Measurements from ENCODE around the gene HMX1. TPM values are rescaled to one million over a fixed set of nuclear protein-coding genes. Genes with fewer than 3 reads are reported as not detected.

Gene HMX1
- total RNA-seq, 6 experiments from 2014 or later, result not detected

GRCh38 chr4:8904666-8905065, 33.0 kb upstream of the HMX1 start:
- Histone ChIP-seq H3K36me3 (no peaks in the 10 kb centered on the region), H3K9me3 (peaks cover 0 to 6% (median 0%) of the 10 kb centered on the region in 4 donors), H3K27me3 (no peaks in the 10 kb centered on the region), H3K4me3 (no peak overlapping the region), H3K4me1 (no peaks in the 10 kb centered on the region), H3K27ac (no peak overlapping the region)
- WGBS (ENCODE audit: insufficient coverage, low coverage, low lambda C conversion rate, missing lambda C conversion rate), result 38% methylated on average over 3 of the region's 6 CpGs
- DNase-seq (peak in 2 of 3 donors; percentile 5 to 6), ATAC-seq (no peak)
- TF ChIP-seq, protein P1, sequence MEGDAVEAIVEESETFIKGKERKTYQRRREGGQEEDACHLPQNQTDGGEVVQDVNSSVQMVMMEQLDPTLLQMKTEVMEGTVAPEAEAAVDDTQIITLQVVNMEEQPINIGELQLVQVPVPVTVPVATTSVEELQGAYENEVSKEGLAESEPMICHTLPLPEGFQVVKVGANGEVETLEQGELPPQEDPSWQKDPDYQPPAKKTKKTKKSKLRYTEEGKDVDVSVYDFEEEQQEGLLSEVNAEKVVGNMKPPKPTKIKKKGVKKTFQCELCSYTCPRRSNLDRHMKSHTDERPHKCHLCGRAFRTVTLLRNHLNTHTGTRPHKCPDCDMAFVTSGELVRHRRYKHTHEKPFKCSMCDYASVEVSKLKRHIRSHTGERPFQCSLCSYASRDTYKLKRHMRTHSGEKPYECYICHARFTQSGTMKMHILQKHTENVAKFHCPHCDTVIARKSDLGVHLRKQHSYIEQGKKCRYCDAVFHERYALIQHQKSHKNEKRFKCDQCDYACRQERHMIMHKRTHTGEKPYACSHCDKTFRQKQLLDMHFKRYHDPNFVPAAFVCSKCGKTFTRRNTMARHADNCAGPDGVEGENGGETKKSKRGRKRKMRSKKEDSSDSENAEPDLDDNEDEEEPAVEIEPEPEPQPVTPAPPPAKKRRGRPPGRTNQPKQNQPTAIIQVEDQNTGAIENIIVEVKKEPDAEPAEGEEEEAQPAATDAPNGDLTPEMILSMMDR (IDR thresholded peaks at IDR 0.05), result no peak
- no peak for TF ChIP-seq POLR2A (IDR thresholded peaks at IDR 0.05)
- intact Hi-C loops (cut with DNase I), result no loop called here

DNA sequence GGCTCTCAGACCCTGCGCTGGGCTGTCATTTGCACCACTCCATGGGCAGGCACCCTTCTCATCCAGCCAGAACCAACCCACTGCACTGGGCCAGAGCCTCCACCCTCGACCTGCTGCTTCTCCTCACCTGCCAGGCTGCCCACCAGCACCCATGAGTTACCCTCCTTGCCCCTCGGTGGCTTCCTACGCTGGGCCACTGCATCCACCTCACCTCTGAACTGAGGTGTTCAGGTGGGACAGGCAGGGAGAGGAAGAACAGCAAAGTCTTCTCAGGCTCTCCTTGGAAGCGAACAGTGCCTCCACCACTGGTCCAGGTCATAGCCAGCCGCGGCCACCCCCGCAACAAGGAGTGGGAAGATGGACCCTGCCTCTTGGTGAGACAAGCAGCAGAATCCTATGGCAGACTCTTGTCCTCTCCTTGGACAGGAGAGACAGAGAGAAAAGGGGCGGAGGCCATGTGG, 32.4 kb upstream of the HMX1 start:
- ATAC-seq (no peak), DNase-seq (peak in 2 of 3 donors; percentile 9 to 35)
- 96% methylated on average over 4 of the region's 9 CpGs for WGBS (ENCODE audit: insufficient coverage, low coverage, low lambda C conversion rate, missing lambda C conversion rate)
- H3K9me3 ChIP-seq, result peaks cover 0 to 6% (median 0%) of the 10 kb centered on the region in 4 donors
- H3K4me3 ChIP-seq, result no peak overlapping the region
- H3K4me1 ChIP-seq, result no peaks in the 10 kb centered on the region
- H3K27ac ChIP-seq, result no peak overlapping the region
- H3K27me3 ChIP-seq, result no peaks in the 10 kb centered on the region
- TF ChIP-seq, protein P1 (IDR thresholded peaks at IDR 0.05), result no peak
- TF ChIP-seq POLR2A (IDR thresholded peaks at IDR 0.05), result no peak
- intact Hi-C loops (cut with DNase I), result no loop called here
- H3K36me3 ChIP-seq, result no peaks in the 10 kb centered on the region

- no peak for ATAC-seq
- 83% methylated on average over 4 of the region's 6 CpGs for WGBS (ENCODE audit: insufficient coverage, low coverage, low lambda C conversion rate, missing lambda C conversion rate)
Observed at GRCh38 chr4:8901335-8901734, 29.7 kb upstream of the HMX1 start.

GRCh38 chr4:8900588-8900987, 28.9 kb upstream of the HMX1 start:
- no peak for TF ChIP-seq POLR2A (IDR thresholded peaks at IDR 0.05)
- TF ChIP-seq, protein P1 (IDR thresholded peaks at IDR 0.05), result no peak
- WGBS (ENCODE audit: insufficient coverage, low coverage, low lambda C conversion rate, missing lambda C conversion rate), result 90% methylated on average over 3 of the region's 6 CpGs

More at GRCh38 chr4:8901335-8901734, 29.7 kb upstream of the HMX1 start:
- H3K36me3 ChIP-seq, result no peaks in the 10 kb centered on the region
- H3K27ac ChIP-seq, result no peak overlapping the region
- intact Hi-C loops (cut with DNase I), result no loop called here
- no peak overlapping the region for H3K4me3 ChIP-seq
- H3K4me1 ChIP-seq, result no peaks in the 10 kb centered on the region
- no peaks in the 10 kb centered on the region for H3K27me3 ChIP-seq
- H3K9me3 ChIP-seq, result peaks cover 0 to 6% (median 0%) of the 10 kb centered on the region in 4 donors
- TF ChIP-seq, protein P1 (IDR thresholded peaks at IDR 0.05), result no peak
- no peak for TF ChIP-seq POLR2A (IDR thresholded peaks at IDR 0.05)
- DNase-seq, result no peak

More at GRCh38 chr4:8900588-8900987, 28.9 kb upstream of the HMX1 start:
- Histone ChIP-seq H3K36me3 (no peaks in the 10 kb centered on the region), H3K4me1 (no peaks in the 10 kb centered on the region), H3K27me3 (no peaks in the 10 kb centered on the region), H3K9me3 (peaks cover 0 to 6% (median 0%) of the 10 kb centered on the region in 4 donors), H3K4me3 (no peak overlapping the region), H3K27ac (no peak overlapping the region)
- DNase-seq, result no peak
- intact Hi-C loops (cut with DNase I), result no loop called here
- ATAC-seq, result no peak
